Ammon's horn (tissue), 1 donor: ENCODE measurements around the gene LYVE1.
A peak's percentile ranks its signal among the peaks of the same experiment; 100 is the strongest.
"Not testable (repeated sequence)": the region's sequence is repeated elsewhere in the genome, so short reads cannot be mapped to it uniquely, and the experiment has no call there.

Experiments used
- DNase-seq: peaks from one replicate; pipeline ENCODE4 v3.0.0-alpha.2; 2016; ENCODE audit warnings: low spot score

LYVE1 gene, protein sequence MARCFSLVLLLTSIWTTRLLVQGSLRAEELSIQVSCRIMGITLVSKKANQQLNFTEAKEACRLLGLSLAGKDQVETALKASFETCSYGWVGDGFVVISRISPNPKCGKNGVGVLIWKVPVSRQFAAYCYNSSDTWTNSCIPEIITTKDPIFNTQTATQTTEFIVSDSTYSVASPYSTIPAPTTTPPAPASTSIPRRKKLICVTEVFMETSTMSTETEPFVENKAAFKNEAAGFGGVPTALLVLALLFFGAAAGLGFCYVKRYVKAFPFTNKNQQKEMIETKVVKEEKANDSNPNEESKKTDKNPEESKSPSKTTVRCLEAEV

GRCh38 chr11:10568486-10568941, at the start of gene LYVE1:
Gene LYVE1 (minus strand): TSS chr11:10568665. CDS start chr11:10568532, 133 bp downstream.
- DNase-seq: peak; percentile 33

- DNase-seq: no peak
These were observed 49.1 kb upstream of the LYVE1 start for GRCh38 chr11:10617551-10617950.

- no peak for DNase-seq
These were observed 43.8 kb upstream of the LYVE1 start for GRCh38 chr11:10611979-10612862.

GRCh38 chr11:10609636-10610035, 41.2 kb upstream of the LYVE1 start:
- DNase-seq: no peak

DNA sequence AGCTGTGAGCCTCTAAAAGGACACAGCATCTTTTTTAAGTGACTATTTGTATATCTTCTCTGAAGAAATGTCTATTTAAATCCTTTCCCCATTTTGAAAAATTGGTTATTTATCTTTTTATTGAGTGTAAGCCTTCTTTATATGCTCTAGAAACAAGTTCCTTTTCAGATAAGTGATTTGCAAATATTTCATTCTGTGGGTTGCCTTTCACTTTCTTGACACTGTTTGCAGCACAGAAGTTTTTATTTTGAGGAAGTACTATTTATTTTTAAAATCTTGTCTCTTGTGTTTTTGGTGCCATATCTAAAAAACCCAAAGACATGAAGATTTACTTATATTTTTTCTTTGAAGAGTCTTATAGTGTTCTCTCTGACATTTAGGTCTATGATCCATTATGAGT, 40.1 kb upstream of the LYVE1 start:
- DNase-seq: no peak

DNA sequence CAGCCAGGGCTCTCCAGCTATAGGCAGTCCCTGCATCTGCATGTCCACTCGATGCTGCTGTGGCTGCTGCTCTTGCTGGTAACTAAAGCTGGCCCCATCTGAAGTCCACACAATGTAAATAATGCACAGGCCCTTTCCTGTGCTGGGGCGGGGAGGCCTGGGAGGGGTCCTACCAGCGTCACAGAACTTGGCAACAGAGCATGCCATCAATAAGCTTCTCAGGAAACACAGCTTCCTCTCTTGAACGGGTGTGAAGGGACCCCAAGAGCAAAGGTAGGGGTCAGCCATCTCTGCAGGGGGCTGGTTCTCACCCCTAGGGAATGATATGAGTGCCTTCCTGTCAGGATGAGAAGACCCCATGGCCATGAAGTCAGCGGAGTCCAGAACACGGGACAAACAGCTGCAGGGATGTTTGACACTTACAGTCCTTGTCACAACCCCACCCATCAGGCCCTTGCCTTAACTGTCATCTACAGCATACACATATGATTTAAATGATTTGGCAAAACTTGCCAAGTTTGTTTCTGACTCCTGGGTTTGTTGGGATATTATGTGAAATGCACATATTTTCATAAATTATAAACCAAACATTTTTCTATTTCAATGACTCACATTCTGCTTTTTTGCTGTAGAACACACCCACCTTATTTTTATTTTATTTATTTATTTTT, 39.1 kb upstream of the LYVE1 start:
- DNase-seq: no peak

DNA sequence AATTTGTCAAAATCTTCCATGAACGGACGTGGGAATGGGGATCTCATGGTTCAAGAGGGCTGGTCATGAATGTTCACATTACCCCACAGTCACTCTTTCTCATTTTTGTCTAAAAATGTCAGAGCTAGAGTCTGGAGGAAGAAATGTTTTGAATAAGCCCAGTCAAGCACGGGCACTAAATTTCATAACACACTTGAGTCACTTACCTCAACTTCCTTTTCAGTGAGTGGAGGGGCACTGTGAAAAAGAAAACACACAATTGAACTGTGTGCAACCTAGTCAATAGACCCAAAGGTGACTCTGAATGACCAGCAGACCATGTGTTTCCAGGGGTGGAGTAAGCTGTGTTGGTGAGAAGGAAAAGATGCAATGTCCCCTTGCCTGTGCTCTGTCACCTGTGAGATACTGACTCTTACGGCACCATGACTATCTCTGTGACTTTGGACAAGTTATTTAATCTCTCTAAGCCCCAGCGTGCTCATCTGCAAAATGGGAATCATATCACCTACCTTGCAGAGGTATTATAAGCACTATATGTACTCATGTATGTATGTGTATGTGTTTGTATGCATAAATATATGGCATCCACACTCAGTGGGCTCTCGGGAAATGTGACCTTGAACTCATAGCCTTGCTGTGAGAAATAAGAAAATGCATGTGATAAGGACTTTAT, 38.2 kb upstream of the LYVE1 start:
- no peak for DNase-seq

- DNase-seq: peak; percentile 48
These were observed 37.5 kb upstream of the LYVE1 start for GRCh38 chr11:10605941-10606381.

DNA sequence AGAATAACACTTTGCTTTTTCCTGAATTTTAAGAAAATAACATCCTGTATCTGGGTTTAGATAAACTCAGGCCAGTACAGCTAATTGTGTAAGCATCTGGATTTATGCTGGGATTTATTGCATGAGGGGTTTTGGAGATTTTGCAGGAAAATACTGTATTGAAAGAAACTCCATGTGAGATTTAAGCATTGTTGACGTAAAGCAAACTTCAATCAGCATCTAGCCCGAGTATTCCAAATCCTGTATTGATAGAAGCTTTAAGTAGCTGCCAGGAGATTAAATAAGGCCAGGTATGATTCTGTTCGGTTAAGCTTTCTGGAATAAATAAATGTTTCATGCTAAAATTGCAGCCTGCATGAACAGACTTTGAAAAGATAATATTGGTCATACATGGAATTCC, 36.3 kb upstream of the LYVE1 start:
- no peak for DNase-seq

DNA sequence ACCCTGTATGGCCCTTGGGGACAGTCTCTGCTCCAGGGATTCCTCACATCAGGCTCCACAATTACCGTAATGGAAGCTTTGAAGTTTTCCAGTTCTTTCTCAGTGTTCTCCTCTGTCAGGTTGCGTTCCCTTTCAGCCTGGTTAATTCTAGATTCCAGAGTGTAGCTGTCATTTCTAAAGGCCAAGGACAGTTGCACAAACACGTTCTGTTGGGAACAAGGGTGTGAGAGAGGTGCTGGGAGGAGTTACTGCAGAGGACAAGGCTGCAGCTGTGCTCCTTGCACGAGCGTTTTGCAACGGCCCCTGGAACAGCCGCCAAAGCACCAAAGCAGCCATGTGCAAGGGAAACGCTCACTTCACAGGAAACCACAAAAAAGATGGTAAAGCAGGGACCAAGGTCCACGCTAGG, 35.9 kb upstream of the LYVE1 start:
- no peak for DNase-seq

DNA sequence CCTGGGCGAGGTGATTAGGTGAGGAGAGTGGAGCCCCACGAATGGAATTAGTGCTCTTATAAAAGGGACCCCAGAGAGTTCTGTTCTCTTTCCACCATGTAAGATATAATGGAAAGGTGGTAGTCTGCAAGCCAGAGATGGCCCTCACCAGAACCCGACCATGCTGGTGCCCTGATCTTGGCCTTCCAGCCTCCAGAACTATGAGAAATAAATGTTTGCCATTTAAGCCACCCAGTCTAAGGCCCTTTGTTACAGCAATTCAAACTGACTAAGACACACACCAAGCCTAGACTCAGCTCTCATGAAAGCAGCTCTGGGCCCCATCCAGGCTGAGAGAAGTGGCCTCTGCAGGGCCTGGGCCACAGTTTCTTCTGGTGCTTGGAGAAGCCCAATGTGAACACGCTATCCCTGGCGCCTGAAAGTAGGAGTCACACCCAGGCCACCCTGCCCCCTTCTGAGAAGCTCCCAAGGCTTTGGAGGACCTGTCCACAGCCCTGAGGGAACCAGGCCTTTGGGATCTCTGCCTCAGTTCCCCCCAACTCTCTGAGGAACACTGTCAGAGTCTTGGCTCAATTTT, 35.3 kb upstream of the LYVE1 start:
- no peak for DNase-seq

- DNase-seq: no peak
These were observed 34.5 kb upstream of the LYVE1 start for GRCh38 chr11:10602945-10603344.

GRCh38 chr11:10602366-10602765, 33.9 kb upstream of the LYVE1 start:
- no peak for DNase-seq

DNA sequence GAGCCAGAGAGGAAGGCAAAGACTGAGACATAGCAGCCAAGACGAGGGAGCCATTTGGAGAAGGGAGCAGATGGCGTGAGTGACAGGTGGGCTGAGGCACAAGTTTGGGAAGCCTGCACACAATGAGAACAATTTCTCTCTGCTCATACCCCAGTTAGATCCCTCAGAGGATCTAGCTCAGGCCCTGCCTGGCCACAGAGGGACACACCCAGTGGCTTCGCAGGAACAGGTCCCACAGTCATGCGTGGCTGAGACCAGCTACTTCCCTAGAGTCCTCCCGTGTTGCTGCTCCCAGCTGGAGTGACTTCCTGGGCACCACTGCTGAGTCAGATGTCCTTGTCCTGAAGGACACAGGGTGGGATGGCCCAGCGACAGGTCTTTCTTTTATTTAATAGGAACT, 33.4 kb upstream of the LYVE1 start:
- DNase-seq: no peak

DNA sequence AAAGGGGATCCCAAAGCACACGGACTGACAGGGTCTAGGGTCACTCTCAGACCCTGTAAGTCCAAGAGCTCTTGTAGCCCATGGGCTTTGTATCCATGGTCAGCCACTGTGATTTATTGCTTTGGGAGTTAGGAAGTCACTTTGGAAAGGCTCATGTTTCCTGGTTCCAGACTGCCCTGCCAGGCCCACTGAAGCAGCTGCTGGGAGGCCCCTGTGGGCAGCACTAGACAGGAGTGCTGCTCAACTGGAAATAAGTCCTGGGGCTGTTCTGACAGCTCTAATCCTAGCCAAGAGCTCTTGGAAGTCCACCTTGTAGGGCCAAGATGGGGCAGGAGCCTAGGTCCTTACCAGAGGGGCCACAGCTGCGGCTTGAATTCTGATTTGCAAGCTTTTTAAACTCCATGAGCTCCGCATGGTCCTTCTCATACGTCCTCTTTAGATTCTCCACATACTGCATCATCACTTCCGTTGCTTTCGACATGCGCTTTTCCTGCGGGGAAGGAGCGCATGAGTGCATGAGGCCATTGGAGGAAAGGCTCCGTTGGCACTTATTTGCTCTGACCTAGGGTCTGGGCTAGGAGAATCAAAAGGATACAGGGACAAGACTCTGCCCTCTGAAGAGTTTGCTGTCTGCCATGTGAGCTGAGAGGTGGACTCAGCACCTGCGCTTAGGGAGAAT, 32.2 kb upstream of the LYVE1 start:
- DNase-seq: no peak

- no peak for DNase-seq
These were observed 31.1 kb upstream of the LYVE1 start for GRCh38 chr11:10599388-10600175.

DNA sequence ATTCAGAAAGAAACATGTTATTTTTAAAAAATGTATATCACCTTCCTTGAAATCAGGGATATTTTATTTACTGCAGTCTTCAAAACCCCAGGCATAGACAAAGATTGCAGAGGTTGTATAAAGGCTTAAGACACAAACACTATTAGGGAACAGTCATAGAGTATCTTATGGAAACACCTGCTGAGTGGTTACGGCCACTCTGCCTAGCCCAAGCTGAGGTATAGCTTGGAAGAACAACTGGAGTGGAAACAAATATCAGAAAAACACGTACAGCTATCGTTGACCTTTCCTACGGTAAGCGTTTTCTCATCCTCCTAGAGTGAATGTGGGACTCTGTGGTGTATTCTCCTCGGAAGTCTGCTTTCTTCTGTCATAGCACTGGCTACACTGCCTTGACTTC, 30.4 kb upstream of the LYVE1 start:
- DNase-seq: no peak

DNA sequence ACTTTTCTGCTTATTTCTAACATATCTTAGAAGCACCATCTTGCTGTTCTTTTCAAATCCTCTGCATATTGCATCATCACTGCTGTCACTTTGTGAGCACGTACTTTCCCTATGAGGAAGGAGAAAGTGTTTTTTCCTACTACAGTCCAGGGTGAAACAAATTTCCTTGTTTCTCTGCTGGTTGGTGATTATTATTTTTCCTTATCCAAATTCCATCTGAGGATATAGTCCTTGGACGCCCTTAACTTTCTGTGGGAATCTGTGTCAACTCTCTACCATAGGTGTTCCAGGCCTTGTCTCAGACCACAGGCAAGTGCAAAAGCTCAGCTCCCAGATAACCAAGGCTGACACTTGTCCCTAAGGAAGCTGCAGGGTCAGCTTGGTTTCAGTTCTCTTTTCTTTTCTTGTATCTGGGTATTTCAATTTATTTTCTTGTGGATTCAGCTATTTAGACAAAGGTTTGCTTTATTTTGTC, 29.4 kb upstream of the LYVE1 start:
- DNase-seq: peak; percentile 45

GRCh38 chr11:10595840-10596239, 27.4 kb upstream of the LYVE1 start:
- not testable (repeated sequence) for DNase-seq

DNA sequence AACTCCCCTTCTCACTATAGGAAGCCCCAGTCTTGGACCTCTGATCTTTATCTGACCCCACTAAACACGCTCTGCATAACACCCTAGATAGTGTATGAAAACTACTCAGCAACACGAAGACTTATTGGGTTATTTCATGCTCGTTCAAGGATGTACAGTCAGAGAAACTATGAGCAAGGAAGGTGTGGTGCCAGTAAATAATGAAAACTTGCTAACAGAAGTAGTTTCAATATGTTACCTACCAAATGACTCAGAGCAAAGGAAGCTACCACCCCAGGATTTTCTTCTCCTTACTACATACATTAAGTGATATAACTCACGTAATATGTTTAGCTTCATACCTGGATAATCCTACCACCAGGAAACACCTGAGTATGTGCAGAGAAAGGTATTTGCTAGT, 25.9 kb upstream of the LYVE1 start:
- no peak for DNase-seq
